Thoracic aorta (tissue), 2 donors: ENCODE measurements around the gene CPVL. TPM values are rescaled to one million over a fixed set of nuclear protein-coding genes. Genes with fewer than 3 reads are reported as not detected.

Experiments
- ATAC-seq: fragments of 150-250 bp; one replicate; pipeline ENCODE4 v1.8.0; 2017; ENCODE audit warnings: low read depth; ENCODE audit not compliant: insufficient number of reproducible peaks, low FRiP score
- DNase-seq: peaks from one replicate; pipeline ENCODE4 v3.0.0-alpha.2; 2020; ENCODE audit warnings: low spot score
- H3K27ac ChIP-seq, 2 donors: fragments of 200-600 bp; sonication (generic); 1 replicate in 1 of 2; 2 replicates in 1 of 2; pipeline ENCODE4 v1.5.1; 2016; ENCODE audit warnings: mild to moderate bottlenecking in 2 of 2, moderate library complexity in 2 of 2
- H3K27me3 ChIP-seq: fragments of 200-600 bp; sonication (generic); replicated peaks from 2 replicates; pipeline ENCODE4 v1.6.0; 2016; ENCODE audit warnings: mild to moderate bottlenecking; ENCODE audit not compliant: insufficient read depth
- H3K36me3 ChIP-seq: fragments of 200-600 bp; sonication (generic); one replicate; pipeline ENCODE4 v1.5.1; 2016
- H3K4me1 ChIP-seq, 2 donors: fragments of 200-600 bp; sonication (generic); 1 replicate in 1 of 2; 2 replicates in 1 of 2; pipeline versions ENCODE4 v1.5.1 to v1.6.0; 2016; ENCODE audit warnings: low read depth in 2 of 2, mild to moderate bottlenecking in 1 of 2; ENCODE audit not compliant: control insufficient read depth in 1 of 2
- H3K4me3 ChIP-seq: fragments of 200-600 bp; sonication (generic); 2 replicates; pipeline ENCODE4 v1.5.1; 2016; ENCODE audit warnings: mild to moderate bottlenecking
- H3K9me3 ChIP-seq: fragments of 200-600 bp; sonication (generic); 2 replicates; pipeline ENCODE4 v1.5.1; 2016
- total RNA-seq, 2 donors: library from RNA; depleted of rRNA; stranded (reverse); fragments of >200 nt; gene quantifications; one replicate each; pipeline versions ENCODE4 v1.1.0 to v1.2.3, GENCODE V29; 2016
- TF ChIP-seq, protein P1 (sequence below): fragments of 200-600 bp; sonication (generic); IDR thresholded peaks from one replicate; pipeline ENCODE4 v1.5.1; 2019; ENCODE audit warnings: antibody characterized with exemption

The CPVL gene
- total RNA-seq, 2 donors from 2014 or later = 21.0 to 22.9 TPM

DNA sequence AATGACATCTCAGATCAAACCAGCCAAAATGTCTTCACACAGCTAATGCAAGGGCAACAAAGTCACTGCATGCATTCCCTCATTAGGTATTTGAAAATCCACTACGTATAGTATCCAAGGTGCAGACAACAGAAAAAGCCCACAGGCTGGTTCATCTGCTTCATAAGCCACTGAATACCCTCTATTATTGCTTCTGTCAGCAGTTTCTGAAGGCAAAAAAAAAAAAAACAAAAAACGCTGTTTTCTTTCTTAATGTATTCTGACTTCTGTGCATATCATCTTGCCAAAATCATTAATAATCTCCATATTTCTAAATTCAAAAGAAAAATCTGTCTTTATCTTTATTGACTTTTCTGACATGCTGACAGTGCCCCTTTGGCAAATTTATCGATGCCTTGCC, 13.4 kb downstream of the CPVL start:
- Histone ChIP-seq H3K27ac (no peak overlapping the region), H3K4me1 (no peaks in the 10 kb centered on the region), H3K9me3 (no peaks in the 10 kb centered on the region), H3K4me3 (no peak overlapping the region), H3K27me3 (no peaks in the 10 kb centered on the region), H3K36me3 (no peaks in the 10 kb centered on the region)
- ATAC-seq = no peak
- TF ChIP-seq, protein P1, sequence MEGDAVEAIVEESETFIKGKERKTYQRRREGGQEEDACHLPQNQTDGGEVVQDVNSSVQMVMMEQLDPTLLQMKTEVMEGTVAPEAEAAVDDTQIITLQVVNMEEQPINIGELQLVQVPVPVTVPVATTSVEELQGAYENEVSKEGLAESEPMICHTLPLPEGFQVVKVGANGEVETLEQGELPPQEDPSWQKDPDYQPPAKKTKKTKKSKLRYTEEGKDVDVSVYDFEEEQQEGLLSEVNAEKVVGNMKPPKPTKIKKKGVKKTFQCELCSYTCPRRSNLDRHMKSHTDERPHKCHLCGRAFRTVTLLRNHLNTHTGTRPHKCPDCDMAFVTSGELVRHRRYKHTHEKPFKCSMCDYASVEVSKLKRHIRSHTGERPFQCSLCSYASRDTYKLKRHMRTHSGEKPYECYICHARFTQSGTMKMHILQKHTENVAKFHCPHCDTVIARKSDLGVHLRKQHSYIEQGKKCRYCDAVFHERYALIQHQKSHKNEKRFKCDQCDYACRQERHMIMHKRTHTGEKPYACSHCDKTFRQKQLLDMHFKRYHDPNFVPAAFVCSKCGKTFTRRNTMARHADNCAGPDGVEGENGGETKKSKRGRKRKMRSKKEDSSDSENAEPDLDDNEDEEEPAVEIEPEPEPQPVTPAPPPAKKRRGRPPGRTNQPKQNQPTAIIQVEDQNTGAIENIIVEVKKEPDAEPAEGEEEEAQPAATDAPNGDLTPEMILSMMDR = no peak
- no peak for DNase-seq

- no peak overlapping the region for H3K4me3 ChIP-seq
- H3K36me3 ChIP-seq = no peaks in the 10 kb centered on the region
- H3K4me1 ChIP-seq = no peaks in the 10 kb centered on the region
- no peaks in the 10 kb centered on the region for H3K27me3 ChIP-seq
- no peak for DNase-seq
- TF ChIP-seq, protein P1 = no peak
- ATAC-seq = no peak
- no peak overlapping the region for H3K27ac ChIP-seq
- H3K9me3 ChIP-seq = no peaks in the 10 kb centered on the region
Observed at GRCh38 chr7:29131678-29132077, 14.7 kb downstream of the CPVL start.

GRCh38 chr7:29130096-29130495, 16.2 kb downstream of the CPVL start:
- ATAC-seq = no peak
- no peak for DNase-seq
- Histone ChIP-seq H3K4me3 (no peak overlapping the region), H3K9me3 (no peaks in the 10 kb centered on the region), H3K36me3 (no peaks in the 10 kb centered on the region), H3K4me1 (no peaks in the 10 kb centered on the region), H3K27ac (no peak overlapping the region), H3K27me3 (no peaks in the 10 kb centered on the region)
- TF ChIP-seq, protein P1 = no peak

DNA sequence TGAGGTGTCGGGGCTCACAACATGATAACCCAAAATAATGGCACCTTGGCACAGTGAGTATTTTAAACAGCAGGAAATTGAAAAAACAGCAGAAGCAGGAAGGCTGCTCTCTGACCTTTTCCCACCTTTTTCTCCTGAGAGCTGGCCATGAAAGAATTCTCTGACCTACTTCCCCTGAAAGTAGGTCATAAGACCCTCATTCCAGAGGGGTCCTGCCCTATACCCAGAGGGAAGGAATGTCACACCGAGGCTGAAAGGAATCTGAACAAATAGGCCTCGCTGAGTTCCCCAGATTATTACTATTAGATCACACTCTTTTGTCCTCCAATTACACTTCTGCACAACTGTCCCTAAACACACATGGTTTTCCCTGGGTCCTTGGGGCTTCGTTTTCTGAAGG, 18.8 kb downstream of the CPVL start:
- TF ChIP-seq, protein P1 = no peak
- DNase-seq (no peak), ATAC-seq (no peak)
- Histone ChIP-seq H3K4me3 (no peak overlapping the region), H3K36me3 (no peaks in the 10 kb centered on the region), H3K27me3 (no peaks in the 10 kb centered on the region), H3K9me3 (no peaks in the 10 kb centered on the region), H3K27ac (no peak overlapping the region), H3K4me1 (no peaks in the 10 kb centered on the region)

DNA sequence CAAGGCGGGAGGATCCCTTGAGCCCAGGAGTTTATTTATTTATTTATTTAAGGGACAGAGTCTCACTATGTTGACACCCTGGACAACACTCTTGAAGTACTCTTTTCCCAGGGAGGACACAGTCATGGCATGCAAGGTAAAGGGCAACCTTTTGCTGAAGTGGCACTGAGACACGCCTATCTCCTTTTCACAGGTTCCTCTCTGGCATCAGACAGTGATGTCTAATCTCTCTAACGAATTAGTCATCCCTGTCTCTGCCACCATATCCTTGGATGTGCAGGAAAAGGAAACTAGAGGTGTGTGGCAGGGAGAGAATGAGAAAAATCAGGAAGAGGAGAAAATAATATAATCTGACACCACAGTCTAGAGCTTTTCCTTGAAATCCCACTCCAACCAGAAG, 19.5 kb downstream of the CPVL start:
- no peaks in the 10 kb centered on the region for H3K9me3 ChIP-seq
- ATAC-seq = no peak
- no peak overlapping the region for H3K4me3 ChIP-seq
- H3K4me1 ChIP-seq = no peaks in the 10 kb centered on the region
- TF ChIP-seq, protein P1 = no peak
- no peaks in the 10 kb centered on the region for H3K36me3 ChIP-seq
- H3K27me3 ChIP-seq = no peaks in the 10 kb centered on the region
- no peak overlapping the region for H3K27ac ChIP-seq
- DNase-seq = no peak
